MM.1S (cell line): ENCODE results near the gene ERC2.

Experiments used
- DNase-seq: peaks from one replicate; pipeline ENCODE4 v3.0.0-alpha.2; 2015
- H2AFZ ChIP-seq: fragments of 300-600 bp; sonication (generic); 2 replicates; pipeline ENCODE4 v1.6.0; 2016; ENCODE audit warnings: antibody characterized with exemption, low read length
- H3F3A ChIP-seq: fragments of 300-600 bp; sonication (generic); 2 replicates; pipeline ENCODE4 v1.6.1; 2016; ENCODE audit warnings: mild to moderate bottlenecking, antibody characterized with exemption, low read length, moderate library complexity, mixed read lengths; ENCODE audit not compliant: insufficient read depth
- H3K27ac ChIP-seq: fragments of 300-600 bp; sonication (generic); 2 replicates; pipeline ENCODE4 v1.5.1; 2016; ENCODE audit warnings: mild to moderate bottlenecking, low read length
- H3K27me3 ChIP-seq: fragments of 300-600 bp; sonication (generic); replicated peaks from 2 replicates; pipeline ENCODE4 v1.6.0; 2016; ENCODE audit warnings: low read length; ENCODE audit not compliant: insufficient read depth
- H3K36me3 ChIP-seq: fragments of 300-600 bp; sonication (generic); replicated peaks from 2 replicates; pipeline ENCODE4 v1.6.1; 2016; ENCODE audit warnings: mild to moderate bottlenecking, low read length, mixed read lengths; ENCODE audit not compliant: insufficient read depth
- H3K4me1 ChIP-seq: fragments of 300-600 bp; sonication (generic); 2 replicates; pipeline ENCODE4 v1.6.1; 2016; ENCODE audit warnings: low read length, mixed read lengths
- H3K4me2 ChIP-seq: fragments of 300-600 bp; sonication (generic); 2 replicates; pipeline ENCODE4 v1.6.0; 2016; ENCODE audit warnings: low read depth, low read length
- H3K4me3 ChIP-seq: fragments of 300-600 bp; sonication (generic); 2 replicates; pipeline ENCODE4 v1.5.1; 2016; ENCODE audit warnings: low read length, mixed read lengths
- H3K79me2 ChIP-seq: fragments of 300-600 bp; sonication (generic); 2 replicates; pipeline ENCODE4 v1.6.1; 2016; ENCODE audit warnings: mixed run types, low read length, mixed read lengths
- H3K9ac ChIP-seq: fragments of 300-600 bp; sonication (generic); 2 replicates; pipeline ENCODE4 v1.6.1; 2016; ENCODE audit warnings: low read length, mixed read lengths
- H3K9me2 ChIP-seq: fragments of 300-600 bp; sonication (generic); replicated peaks from 2 replicates; pipeline ENCODE4 v1.6.1; 2016; ENCODE audit warnings: mild to moderate bottlenecking, low read length, mixed read lengths; ENCODE audit not compliant: insufficient read depth
- H3K9me3 ChIP-seq: fragments of 300-600 bp; sonication (generic); replicated peaks from 2 replicates; pipeline ENCODE4 v1.6.1; 2016; ENCODE audit warnings: mild to moderate bottlenecking, low read length, mixed read lengths; ENCODE audit not compliant: insufficient read depth
- H4K20me1 ChIP-seq: fragments of 300-600 bp; sonication (generic); 2 replicates; pipeline ENCODE4 v1.6.1; 2016; ENCODE audit warnings: mild to moderate bottlenecking, low read length, moderate library complexity, mixed read lengths; ENCODE audit not compliant: insufficient read depth
- CTCF ChIP-seq: fragments of 300-600 bp; sonication (generic); IDR thresholded peaks from 2 replicates; pipeline ENCODE4 v1.5.1; 2016; ENCODE audit warnings: antibody characterized with exemption, low read length, mixed read lengths
- EZH2 ChIP-seq: fragments of 300-600 bp; sonication (generic); optimal IDR thresholded peaks from 2 replicates; pipeline ENCODE3; 2017; ENCODE audit warnings: low read depth, mild to moderate bottlenecking, antibody characterized with exemption, low read length, mixed read lengths
- EZH2phosphoT487 ChIP-seq: fragments of 300-600 bp; sonication (generic); IDR thresholded peaks from 2 replicates; pipeline ENCODE4 v1.6.1; 2018; ENCODE audit warnings: antibody characterized with exemption, low read length

The ERC2 gene

GRCh38 chr3:55487381-55488241 is 980.7 kb downstream of the ERC2 start:
- Histone ChIP-seq H3F3A (peaks cover 8% of the 10 kb centered on the region), H3K79me2 (no peaks in the 10 kb centered on the region), H3K27ac (no peak overlapping the region), H3K9ac (peak overlapping the region; percentile 62; the same call in 1 of the 2 replicates), H3K9me3 (no peaks in the 10 kb centered on the region), H3K4me2 (peak overlapping the region; percentile 94), H2AFZ (peak overlapping the region; percentile 92), H3K36me3 (no peaks in the 10 kb centered on the region), H3K27me3 (no peaks in the 10 kb centered on the region), H3K4me3 (peak overlapping the region; percentile 95), H4K20me1 (no peaks in the 10 kb centered on the region), H3K9me2 (no peaks in the 10 kb centered on the region), H3K4me1 (peaks cover 6% of the 10 kb centered on the region; the same call in 1 of the 2 replicates)
- DNase-seq = peak; percentile 67
- TF ChIP-seq EZH2phosphoT487 (no peak), CTCF (0 out of 2 replicates have a peak, but pooled peaks have one; percentile 4)

GRCh38 chr3:55486857-55487380 is 981.3 kb downstream of the ERC2 start, which contains the start of gene WNT5A:
WNT5A (minus strand) TSS chr3:55487306; CDS start chr3:55486985, 321 bp downstream.
- Histone ChIP-seq H3K9me2 (no peaks in the 10 kb centered on the region), H3K36me3 (no peaks in the 10 kb centered on the region), H3K27me3 (no peaks in the 10 kb centered on the region), H3K79me2 (no peaks in the 10 kb centered on the region), H3K4me3 (peak within 1 kb of the TSS; percentile 95), H3K27ac (no peak within 1 kb of the TSS), H3K9me3 (no peaks in the 10 kb centered on the region), H4K20me1 (no peaks in the 10 kb centered on the region), H3K9ac (peak within 1 kb of the TSS; percentile 62; the same call in 1 of the 2 replicates), H3F3A (peaks cover 8% of the 10 kb centered on the region), H2AFZ (peak within 1 kb of the TSS; percentile 92), H3K4me1 (peaks cover 6% of the 10 kb centered on the region; the same call in 1 of the 2 replicates), H3K4me2 (peak within 1 kb of the TSS; percentile 94)
- peak; percentile 42 for DNase-seq
- no peak for TF ChIP-seq CTCF
- no peak for TF ChIP-seq EZH2
- TF ChIP-seq EZH2phosphoT487 = no peak

GRCh38 chr3:55486101-55486856 is 982.0 kb downstream of the ERC2 start:
- Histone ChIP-seq H3K9me3 (no peaks in the 10 kb centered on the region), H3K27me3 (no peaks in the 10 kb centered on the region), H3K9me2 (no peaks in the 10 kb centered on the region), H4K20me1 (no peaks in the 10 kb centered on the region), H3K4me3 (peak overlapping the region; percentile 95), H3F3A (peaks cover 8% of the 10 kb centered on the region), H3K79me2 (no peaks in the 10 kb centered on the region), H3K4me2 (peak overlapping the region; percentile 94), H3K36me3 (no peaks in the 10 kb centered on the region), H3K27ac (no peak overlapping the region), H3K9ac (peak overlapping the region; percentile 62; the same call in 1 of the 2 replicates), H3K4me1 (peaks cover 6% of the 10 kb centered on the region; the same call in 1 of the 2 replicates), H2AFZ (peak overlapping the region; percentile 92)
- peak; percentile 41 for DNase-seq
- TF ChIP-seq EZH2phosphoT487 = no peak
- TF ChIP-seq EZH2 = no peak
- TF ChIP-seq CTCF = no peak
